ACC112 (cell line): ENCODE data around the gene ZNF436.
"Not testable (repeated sequence)": the region's sequence is repeated elsewhere in the genome, so short reads cannot be mapped to it uniquely, and the experiment has no call there.

ENCODE experiments used
- H2AFZ ChIP-seq: fragments of 200-600 bp; sonication (generic); one replicate; pipeline ENCODE4 v1.6.0; 2017; ENCODE audit warnings: antibody characterized with exemption, low read length; ENCODE audit not compliant: unreplicated experiment
- H3K27ac ChIP-seq: fragments of 200-600 bp; sonication (generic); 2 replicates; pipeline ENCODE4 v1.5.1; 2014; ENCODE audit warnings: low read depth, mild to moderate bottlenecking, antibody characterized with exemption, low read length, moderate library complexity
- H3K27me3 ChIP-seq: fragments of 200-600 bp; sonication (generic); 2 replicates; pipeline ENCODE4 v1.6.1; 2014; ENCODE audit warnings: mild to moderate bottlenecking, antibody characterized with exemption, low read length, moderate library complexity, mixed read lengths; ENCODE audit not compliant: insufficient read depth
- H3K36me3 ChIP-seq: fragments of 200-600 bp; sonication (generic); 2 replicates; pipeline ENCODE4 v1.6.1; 2016; ENCODE audit warnings: mild to moderate bottlenecking, antibody characterized with exemption, low read length, moderate library complexity, mixed read lengths; ENCODE audit not compliant: insufficient read depth
- H3K4me1 ChIP-seq: fragments of 200-600 bp; sonication (generic); one replicate; pipeline ENCODE4 v1.6.1; 2016; ENCODE audit warnings: low read length, mixed read lengths; ENCODE audit not compliant: insufficient read depth, unreplicated experiment, control insufficient read depth
- H3K4me3 ChIP-seq: fragments of 200-600 bp; sonication (generic); 2 replicates; pipeline ENCODE4 v1.5.1; 2014; ENCODE audit warnings: mild to moderate bottlenecking, low read depth, low read length
- H3K79me2 ChIP-seq: fragments of 200-600 bp; sonication (generic); one replicate; pipeline ENCODE4 v1.6.0; 2016; ENCODE audit warnings: low read length; ENCODE audit not compliant: control insufficient read depth, unreplicated experiment, insufficient read depth

ZNF436 gene

DNA sequence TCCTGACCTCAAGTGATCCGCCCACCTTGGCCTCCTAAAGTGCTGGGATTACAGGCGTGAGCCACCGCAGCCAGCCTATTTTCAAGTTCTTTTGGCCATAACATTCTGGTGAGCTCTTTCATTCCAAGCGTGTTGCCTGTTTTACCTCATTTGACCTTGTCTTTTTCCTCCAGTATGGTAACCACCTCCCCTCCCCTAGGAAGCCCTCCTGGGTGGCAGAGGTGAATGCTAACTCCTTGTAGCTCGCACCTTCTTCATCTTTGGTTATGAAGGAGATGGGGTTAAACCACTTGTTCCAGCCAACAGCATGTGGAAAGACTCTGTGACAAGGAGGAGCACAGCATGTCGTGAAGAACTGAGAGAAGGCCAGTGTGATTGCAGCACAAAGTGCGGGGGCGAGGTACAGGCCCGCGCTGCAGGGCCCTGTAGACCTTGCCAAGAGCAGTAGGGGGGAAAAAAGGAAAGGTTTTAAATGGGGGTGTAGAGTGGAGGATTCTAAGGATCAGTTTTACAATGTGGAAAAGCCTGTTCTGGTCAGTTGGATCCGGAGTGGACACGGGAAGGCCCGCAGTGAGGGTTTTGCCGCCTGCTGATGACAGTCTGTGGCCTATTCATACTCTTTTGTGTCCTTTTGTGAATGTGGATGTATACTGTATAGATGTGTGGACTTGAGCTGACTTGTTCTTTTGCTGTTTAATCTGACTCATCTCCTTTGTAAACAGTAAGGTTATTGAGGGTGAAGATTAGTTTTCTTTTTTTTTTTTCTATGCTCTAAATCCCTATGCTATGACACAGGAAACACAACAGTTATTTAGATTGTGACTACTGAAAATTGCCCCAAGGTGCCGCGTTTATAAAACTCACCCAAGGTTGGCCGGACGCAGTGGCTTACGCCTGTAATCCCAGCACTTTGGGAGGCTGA, 7.5 kb upstream of the ZNF436 start:
- H3K79me2 ChIP-seq: no peaks in the 10 kb centered on the region
- H3K36me3 ChIP-seq: no peaks in the 10 kb centered on the region
- peak overlapping the region; percentile 95 for H2AFZ ChIP-seq
- peaks cover 17% of the 10 kb centered on the region for H3K4me1 ChIP-seq
- H3K4me3 ChIP-seq: peak overlapping the region; percentile 36
- peak overlapping the region; percentile 97 for H3K27ac ChIP-seq
- H3K27me3 ChIP-seq: no peaks in the 10 kb centered on the region

DNA sequence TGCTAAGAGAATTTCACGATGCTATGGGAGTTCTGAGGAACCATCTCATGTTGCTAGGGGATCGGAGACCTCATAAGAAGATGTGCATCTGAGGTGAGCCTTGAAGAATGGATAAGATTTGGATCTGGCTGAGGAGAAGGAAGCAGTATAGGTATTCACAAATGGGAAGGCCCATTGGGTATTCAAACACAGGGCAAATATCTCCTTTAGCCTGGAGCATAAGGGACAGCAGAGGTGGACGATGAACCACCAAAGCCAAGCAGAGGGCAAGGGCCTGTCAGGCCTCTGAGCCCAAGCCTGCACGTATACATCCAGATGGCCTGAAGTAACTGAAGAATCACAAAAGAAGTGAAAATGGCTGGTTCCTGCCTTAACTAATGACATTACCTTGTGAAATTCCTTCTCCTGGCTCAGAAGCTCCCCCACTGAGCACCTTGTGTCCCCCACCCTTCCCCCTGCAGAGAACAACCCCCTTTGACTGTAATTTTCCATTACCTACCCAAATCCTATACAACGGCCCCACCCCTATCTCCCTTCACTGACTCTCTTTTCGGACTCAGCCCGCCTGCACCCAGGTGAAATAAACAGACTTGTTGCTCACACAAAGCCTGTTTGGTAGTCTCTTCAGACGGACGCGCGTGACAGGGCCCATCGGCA, 4.6 kb upstream of the ZNF436 start:
- H3K27ac ChIP-seq, H3K36me3 ChIP-seq, H3K27me3 ChIP-seq, H2AFZ ChIP-seq, H3K4me3 ChIP-seq: not testable (repeated sequence)
- H3K4me1 ChIP-seq: peaks cover 32% of the 10 kb centered on the region
- H3K79me2 ChIP-seq: peaks cover 20% of the 10 kb centered on the region

DNA sequence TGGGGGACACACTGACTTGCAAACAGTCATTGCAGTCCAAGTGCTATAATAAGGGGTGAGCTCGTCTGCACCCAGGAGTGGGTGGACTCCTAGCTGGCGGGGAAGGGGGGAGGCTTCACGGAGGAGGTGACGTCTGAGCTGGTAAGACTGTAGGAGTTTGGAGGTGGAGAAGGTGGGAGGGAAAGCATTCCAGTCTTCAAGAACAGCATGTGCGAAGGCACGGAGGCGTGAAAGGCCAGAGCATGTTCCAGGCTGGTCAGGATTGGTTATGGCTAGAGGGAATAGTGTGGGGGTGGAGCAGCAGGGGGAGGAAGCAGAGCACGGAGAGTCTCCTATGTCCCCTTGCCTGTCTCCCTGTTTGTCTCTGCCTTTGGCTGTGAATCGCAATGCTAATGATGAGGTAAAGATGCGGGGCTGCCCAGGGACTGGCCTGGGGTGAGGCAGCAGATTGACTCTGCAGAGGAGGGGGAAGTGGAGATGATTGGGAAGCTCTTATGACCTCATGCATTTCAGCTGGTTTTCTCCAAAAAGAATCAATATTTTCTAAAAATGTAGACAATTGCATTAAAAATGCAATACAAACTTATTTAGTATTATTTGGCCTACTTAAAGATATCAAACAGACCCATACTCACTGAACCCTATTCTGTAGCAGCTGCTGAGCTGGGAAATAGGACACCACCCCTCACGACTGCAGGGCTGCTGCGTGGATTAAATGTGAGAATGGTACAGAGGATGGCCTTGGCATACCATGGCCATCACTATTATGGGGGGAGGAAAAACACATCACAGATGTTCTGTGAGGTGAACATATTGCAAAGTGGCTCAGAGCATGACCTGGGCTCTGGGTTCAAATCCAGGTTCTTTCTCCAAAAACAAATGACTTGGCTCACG, 2.6 kb upstream of the ZNF436 start:
- H3K4me1 ChIP-seq: peaks cover 28% of the 10 kb centered on the region
- H3K27me3 ChIP-seq: no peaks in the 10 kb centered on the region
- no peak overlapping the region for H3K27ac ChIP-seq

DNA sequence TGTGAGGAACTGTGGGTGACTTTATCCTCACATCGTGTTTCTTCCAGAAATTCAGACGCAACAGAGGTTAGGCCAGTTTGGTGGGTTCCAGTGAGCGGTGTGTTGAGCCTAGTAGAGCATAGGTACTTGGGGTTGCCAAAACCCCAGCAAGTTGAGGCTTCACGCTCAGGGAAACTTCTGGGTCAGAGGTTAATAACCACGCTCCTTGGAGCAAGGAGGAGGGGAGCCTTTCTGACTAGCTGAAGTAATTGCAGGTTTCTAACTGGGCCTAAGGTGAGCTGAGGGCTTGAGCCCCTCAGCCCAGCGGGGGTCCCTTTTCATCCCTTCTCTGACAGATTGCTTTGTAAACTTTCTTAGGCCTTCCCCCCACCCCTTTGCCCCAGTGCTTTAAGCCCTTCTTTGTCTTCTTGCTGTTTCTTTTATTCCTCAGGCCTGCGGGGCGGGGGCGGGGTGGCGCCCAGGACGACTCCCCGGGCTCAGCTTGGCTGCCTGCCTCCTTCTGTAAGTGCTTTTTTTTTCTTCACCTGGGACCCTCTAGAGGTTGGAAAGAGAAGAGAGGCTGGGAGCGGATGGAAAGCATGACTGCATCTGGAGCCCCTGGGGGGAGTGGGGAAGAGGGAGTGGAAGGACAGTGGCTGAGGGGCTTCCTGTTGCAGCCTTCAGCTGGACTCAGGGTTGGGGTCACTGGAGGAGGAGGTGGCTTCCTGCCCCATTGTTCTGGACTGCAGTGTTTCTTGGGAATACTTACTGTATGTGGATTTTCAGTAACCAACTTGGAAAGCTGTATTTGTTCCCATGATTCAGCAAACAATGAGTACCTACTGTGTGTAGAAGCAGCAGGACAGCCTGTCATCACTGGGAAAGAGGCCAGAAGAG, 1.3 kb upstream of the ZNF436 start:
- Histone ChIP-seq H3K4me3 (peak overlapping the region; percentile 89), H3K27ac (peak overlapping the region; percentile 89), H3K27me3 (no peaks in the 10 kb centered on the region), H3K79me2 (peaks cover 42% of the 10 kb centered on the region), H3K36me3 (peaks cover 16% of the 10 kb centered on the region), H3K4me1 (peaks cover 23% of the 10 kb centered on the region), H2AFZ (no peak overlapping the region)

More for the DNA sequence above, 2.6 kb upstream of the ZNF436 start:
- no peak overlapping the region for H2AFZ ChIP-seq
- H3K79me2 ChIP-seq: peaks cover 29% of the 10 kb centered on the region
- H3K36me3 ChIP-seq: 0 out of 2 replicates have a peak, but pooled peaks cover 3% of the 10 kb centered on the region
- H3K4me3 ChIP-seq: no peak overlapping the region

DNA sequence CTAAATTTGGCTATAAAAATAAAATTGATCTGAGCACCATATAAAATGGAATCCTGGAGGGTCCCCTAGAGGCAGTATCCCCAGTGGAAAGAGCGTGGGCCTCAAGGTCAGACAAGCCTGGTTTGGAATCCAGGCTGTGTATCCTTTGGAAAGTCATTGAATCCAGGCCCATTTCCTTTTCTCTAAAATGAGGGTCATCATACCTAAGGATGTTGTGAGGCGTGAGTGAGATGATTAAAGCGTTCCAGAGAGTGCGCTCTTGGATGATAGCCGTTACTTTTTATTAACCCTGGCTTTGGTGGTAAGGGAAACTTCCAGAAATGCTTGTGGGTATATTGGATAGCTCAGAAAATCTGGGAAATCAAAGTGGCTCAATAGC, 683 bp upstream of the ZNF436 start:
- Histone ChIP-seq H3K27ac (peak overlapping the region; percentile 89), H3K79me2 (peaks cover 42% of the 10 kb centered on the region), H3K4me1 (peaks cover 23% of the 10 kb centered on the region), H3K36me3 (peaks cover 19% of the 10 kb centered on the region), H3K27me3 (no peaks in the 10 kb centered on the region), H2AFZ (no peak overlapping the region), H3K4me3 (peak overlapping the region; percentile 89)

DNA sequence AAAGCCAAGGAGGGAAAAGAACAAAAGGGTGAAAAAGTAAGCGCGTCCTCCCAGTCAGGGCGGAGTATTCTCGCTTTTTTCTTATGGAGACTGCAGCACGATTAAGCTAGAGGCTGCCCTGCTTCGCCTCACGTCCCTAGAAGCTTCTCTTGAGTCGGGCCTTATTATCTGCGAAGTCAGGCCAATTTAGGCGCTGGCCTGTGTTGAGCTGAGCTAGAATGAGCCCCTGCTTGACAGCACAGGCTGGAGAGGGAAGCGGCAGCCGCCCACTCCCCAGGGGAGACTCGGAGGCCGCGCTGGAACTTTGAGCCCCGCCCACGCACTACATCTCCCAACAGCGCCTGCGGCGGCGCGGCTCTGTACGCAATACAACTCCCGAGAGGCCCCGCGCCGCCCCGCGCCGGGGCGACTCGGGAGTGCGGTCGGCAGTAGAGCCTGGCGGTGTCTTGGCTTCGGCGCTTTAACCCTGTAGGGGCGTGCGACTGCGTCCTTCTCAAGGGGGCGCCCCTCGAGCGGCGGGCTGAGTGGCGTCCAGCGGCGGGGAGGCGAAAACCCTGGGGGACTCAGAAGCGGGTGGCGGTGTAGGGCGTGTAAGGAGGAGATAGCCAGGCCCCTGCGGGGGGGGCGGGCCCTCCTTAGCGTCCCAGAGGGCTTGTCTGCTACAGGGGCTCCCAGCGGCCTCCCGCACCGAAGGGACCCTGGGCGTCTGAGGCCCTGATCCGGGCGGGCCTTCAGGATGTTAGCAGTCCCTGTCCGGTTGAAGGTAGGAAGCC, 888 bp downstream of the ZNF436 start:
- Histone ChIP-seq H3K36me3 (peaks cover 31% of the 10 kb centered on the region), H3K27me3 (no peaks in the 10 kb centered on the region), H3K27ac (peak overlapping the region; percentile 89), H3K4me1 (peaks cover 23% of the 10 kb centered on the region), H2AFZ (peak overlapping the region; percentile 100), H3K79me2 (peaks cover 42% of the 10 kb centered on the region), H3K4me3 (peak overlapping the region; percentile 89)

DNA sequence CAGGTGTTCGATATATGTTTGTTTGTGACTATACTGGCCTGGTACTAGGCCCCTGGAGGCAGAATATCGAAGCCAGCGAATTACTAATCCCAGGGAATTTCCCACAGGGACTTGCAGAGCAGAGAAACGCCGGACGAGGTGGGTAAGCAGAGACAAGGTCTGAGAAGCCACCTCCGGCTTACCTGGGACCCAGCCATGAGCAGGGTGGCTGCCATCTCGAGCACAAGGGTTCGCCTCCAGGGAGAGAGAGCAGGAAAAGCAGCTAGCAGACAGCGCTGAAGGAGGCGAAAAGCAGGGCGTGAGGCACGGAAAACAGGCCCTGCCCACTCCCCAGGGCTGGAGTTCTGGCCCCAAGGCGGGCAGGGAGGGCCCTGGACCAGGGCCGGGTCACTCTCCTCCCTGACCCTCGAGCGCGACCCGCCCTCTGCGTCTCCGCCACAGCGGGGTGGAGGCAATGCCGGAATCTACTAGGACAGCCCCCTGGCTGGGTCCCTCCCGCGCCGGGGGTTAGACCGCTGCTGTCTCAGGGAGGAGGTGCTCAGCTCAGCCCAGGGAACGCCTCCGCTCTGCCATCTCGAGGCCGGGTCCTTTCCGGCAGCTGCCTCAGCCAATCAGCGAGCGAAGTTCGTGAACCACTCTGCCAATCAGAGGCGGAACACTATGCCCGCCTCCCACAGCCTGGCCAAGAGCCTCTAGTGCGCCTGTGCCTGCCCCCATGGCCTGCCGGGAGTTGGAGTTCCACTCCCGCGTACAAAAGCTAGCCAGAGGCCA, 1.7 kb downstream of the ZNF436 start:
- H2AFZ ChIP-seq: peak overlapping the region; percentile 100
- no peaks in the 10 kb centered on the region for H3K27me3 ChIP-seq
- H3K27ac ChIP-seq: peak overlapping the region; percentile 89
- peaks cover 23% of the 10 kb centered on the region for H3K4me1 ChIP-seq
- H3K79me2 ChIP-seq: peaks cover 42% of the 10 kb centered on the region
- peak overlapping the region; percentile 89 for H3K4me3 ChIP-seq
- peaks cover 38% of the 10 kb centered on the region for H3K36me3 ChIP-seq

DNA sequence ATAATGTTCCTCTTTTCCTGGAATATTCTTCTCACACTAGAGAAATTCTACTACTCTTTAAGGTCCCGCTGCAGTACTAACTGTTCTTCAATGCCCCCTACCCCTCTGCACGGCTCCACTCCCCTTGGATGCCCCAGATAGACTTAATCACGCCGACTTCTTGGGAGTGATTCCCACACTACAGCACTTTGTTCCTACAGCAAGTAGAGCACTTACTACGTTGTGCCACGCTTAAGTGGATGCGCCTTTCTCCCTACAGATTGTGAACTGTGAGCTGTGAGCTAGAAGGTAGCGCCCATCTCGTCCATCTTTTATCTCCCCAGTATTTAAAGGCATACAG, 2.2 kb downstream of the ZNF436 start:
- H3K4me3 ChIP-seq: peak overlapping the region; percentile 89
- no peaks in the 10 kb centered on the region for H3K27me3 ChIP-seq
- H3K79me2 ChIP-seq: peaks cover 42% of the 10 kb centered on the region
- peaks cover 23% of the 10 kb centered on the region for H3K4me1 ChIP-seq
- H3K36me3 ChIP-seq: peaks cover 44% of the 10 kb centered on the region
- peak overlapping the region; percentile 46; the same call in 1 of the 2 replicates for H3K27ac ChIP-seq
- no peak overlapping the region for H2AFZ ChIP-seq

DNA sequence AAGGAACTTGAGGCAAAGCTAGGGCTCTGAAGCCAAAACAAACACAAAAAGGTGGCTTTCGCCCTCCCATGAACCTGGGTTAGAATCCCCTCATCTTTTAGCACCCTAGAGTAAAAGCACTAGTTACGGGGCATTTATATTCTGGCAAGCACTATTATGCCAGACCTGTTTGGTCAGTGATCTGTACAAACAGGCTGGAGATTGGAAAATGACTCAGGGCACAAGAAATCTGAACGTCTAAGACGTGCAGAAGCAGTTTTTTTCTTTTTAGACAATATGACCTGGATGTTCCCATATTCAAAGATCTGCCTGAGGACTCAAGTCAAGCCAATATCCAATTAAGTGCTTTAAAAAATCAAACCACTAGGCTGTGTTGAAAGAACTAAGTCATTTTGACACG, 3.0 kb downstream of the ZNF436 start:
- peaks cover 52% of the 10 kb centered on the region for H3K36me3 ChIP-seq
- no peak overlapping the region for H3K27ac ChIP-seq
- H3K4me1 ChIP-seq: peaks cover 23% of the 10 kb centered on the region
- peaks cover 39% of the 10 kb centered on the region for H3K79me2 ChIP-seq
- H3K4me3 ChIP-seq: peak overlapping the region; percentile 89
- no peaks in the 10 kb centered on the region for H3K27me3 ChIP-seq
- no peak overlapping the region for H2AFZ ChIP-seq
